ENCODE measurements around the gene PLXNA1. TPM values are rescaled to one million over a fixed set of nuclear protein-coding genes. Genes with fewer than 3 reads are reported as not detected.

PLXNA1 gene
- total RNA-seq, 1 donor from 2014 or later: 26.3 TPM

DNA sequence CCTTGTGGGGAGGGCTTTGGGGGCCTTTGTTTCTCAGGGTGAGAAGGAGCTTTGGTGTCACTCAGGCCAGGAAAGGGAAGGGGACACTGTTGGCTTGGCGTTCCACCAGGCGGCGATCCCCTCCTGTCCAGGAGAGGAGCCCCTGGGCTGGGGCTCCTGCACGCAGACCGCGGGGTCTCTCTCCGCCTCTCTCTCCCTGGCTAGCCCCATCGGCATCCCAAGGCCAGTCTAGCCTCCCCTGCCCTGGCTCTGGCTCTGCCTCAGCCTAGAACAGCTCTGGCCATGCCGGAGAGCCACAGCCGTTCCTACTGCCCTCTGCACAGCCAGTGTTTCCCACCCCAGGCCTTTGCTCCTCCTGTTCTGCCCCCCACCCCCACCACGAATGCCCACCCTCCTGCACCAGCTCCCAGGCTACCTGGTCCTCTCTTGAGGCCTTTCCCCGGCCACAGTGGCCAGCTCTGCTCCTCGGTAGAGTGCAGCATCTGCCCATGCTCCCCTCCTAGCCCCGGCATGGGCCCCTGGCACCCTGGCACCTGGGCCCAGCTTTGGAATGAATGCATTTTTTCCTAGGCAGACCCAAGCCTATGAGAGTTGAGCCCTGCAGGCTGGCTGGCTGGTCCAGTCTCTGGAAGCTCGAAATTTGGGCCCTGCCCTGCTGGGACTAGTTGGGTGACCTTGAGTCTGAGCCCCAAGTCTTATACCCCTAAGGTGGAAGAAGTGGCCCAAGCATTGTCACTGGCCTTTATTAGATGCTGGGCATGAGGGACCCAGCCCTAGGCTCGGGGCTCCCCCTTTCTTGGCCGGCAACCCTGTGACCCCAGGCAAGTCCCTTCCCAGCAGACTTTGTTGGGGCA, 2.4 kb downstream of the PLXNA1 start:
- no peak for DNase-seq (ENCODE audit: low spot score)

DNA sequence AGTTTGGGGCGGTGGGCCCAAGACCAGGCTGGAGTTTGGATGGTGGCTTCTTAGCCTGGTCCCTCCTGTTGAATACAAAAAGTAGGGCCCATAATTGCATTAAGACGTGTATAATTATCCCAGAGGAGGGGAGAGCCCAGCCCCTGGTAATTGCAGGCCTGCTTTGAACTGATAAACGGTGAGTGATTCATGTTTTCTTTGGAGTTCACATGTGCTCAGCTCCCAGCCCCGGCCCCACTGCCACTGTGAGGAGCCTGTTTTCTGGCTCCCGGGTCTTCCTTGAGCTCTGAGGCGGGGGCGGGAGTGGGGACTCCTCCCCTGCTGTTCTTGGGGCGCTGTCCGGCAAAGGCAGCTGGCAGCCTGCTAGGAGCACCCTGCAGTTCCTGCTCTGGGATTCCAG, 3.1 kb downstream of the PLXNA1 start:
- DNase-seq (ENCODE audit: low spot score): no peak

GRCh38 chr3:126987129-126987528, 4.2 kb downstream of the PLXNA1 start:
- no peak for DNase-seq (ENCODE audit: low spot score)

DNA sequence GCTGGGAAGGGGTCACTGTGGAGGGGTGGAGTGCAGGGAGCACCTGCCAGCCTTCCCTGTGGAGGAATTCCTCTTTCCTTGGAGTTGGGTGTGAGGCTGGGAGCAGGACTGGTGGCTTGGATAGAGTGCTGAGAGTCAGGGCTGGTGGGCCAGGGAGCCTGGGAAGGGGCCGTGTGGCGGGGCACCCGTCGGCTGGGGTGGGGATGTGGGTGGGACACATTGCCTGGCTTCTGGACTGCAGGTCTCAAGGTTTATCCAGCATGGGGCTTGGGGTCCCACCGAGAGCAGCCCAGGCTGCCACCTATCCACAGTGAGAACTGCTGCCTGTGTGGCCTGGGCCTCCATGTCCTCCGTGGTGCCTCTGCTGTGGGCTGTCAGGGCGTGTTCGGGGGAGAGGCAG, 4.7 kb downstream of the PLXNA1 start:
- DNase-seq (ENCODE audit: low spot score): no peak

DNA sequence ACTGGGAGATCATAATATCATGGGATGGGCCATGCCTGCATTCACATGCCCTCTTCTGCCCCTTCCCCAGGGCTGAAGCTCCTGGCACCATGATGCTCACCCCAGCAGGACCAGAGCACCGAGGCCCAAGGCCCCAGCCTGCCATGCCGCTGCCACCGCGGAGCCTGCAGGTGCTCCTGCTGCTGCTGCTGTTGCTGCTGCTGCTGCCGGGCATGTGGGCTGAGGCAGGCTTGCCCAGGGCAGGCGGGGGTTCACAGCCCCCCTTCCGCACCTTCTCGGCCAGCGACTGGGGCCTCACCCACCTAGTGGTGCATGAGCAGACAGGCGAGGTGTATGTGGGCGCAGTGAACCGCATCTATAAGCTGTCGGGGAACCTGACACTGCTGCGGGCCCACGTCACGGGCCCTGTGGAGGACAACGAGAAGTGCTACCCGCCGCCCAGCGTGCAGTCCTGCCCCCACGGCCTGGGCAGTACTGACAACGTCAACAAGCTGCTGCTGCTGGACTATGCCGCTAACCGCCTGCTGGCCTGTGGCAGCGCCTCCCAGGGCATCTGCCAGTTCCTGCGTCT, 5.6 kb downstream of the PLXNA1 start:
- DNase-seq (ENCODE audit: low spot score): no peak

- DNase-seq (ENCODE audit: low spot score): no peak
These were observed 6.6 kb downstream of the PLXNA1 start for GRCh38 chr3:126989316-126990023.

GRCh38 chr3:126990024-126990700, 7.2 kb downstream of the PLXNA1 start:
- DNase-seq (ENCODE audit: low spot score): no peak

- no peak for DNase-seq (ENCODE audit: low spot score)
These were observed 8.0 kb downstream of the PLXNA1 start for GRCh38 chr3:126990890-126991289.

- no peak for DNase-seq (ENCODE audit: low spot score)
These were observed 8.7 kb downstream of the PLXNA1 start for GRCh38 chr3:126991366-126992200.

GRCh38 chr3:126992216-126992615, 9.3 kb downstream of the PLXNA1 start:
- DNase-seq (ENCODE audit: low spot score): no peak

DNA sequence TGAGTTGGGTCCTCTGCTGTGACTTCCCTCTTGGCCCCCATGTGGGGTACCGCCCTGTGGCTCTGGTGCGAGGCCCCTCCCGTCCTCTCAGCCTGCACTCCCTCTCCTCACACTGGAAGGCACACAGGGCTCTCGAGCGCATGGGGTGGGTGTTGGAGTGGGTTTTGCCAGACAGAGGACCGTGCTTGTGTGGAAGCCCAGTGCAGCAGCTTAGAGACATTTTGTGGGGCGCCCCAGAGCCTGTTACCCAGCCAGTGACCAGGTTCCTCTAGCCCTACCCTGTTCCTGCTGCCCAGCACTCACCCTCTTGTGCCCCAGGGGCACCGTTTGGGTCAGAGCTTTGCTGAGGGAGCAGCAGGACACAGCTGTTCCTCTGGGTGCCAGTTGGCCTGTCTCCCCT, 9.9 kb downstream of the PLXNA1 start:
- no peak for DNase-seq (ENCODE audit: low spot score)

DNA sequence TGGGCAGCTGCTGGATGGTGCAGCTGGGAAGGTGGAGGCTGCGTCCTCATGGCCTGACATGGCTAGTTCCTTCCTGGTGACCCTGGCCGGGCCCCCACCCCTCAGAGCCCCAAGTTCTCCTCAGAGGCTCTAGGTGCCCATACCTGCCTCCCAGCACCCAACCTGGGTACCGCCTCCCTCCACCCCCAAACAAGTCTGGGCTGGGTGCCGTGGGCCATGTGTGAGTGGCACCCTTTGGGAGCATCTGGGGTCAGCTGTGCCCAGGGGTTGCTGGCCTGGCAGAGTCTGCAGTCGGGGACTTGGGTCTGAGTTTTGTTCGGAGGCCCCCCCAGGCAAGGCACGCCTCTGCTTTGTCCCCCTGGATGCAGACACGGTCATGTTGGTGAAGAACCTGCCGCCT, 10.5 kb downstream of the PLXNA1 start:
- DNase-seq (ENCODE audit: low spot score): no peak

DNA sequence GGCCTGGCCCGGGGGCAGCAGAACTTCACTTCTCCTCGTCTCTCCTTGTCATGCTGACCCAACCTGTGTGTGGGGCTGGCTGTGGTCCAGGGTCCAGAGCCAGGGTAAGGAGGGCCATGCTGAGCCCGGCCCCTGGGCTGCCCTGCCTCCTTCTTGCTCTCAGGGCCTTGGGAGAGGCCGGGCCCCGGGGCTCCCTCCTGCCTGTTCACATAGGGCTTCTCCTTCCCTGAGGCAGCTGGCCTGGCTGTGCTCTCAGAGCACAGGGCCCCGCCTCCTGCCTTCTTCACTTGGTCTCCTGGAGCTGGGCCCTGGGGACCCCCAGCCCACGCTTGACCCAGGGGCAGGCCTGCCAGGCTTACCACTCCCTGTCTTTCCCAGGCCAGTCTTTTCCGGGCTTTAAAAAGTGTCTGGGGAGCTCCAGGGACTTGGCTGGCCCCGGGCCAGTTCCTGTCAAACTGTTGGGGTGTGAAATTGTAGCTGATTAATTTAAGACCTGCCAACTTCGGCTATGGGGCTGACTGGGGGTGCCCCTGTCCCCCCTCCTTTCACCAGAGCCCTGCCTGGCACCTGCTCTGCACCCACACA, 11.8 kb downstream of the PLXNA1 start:
- no peak for DNase-seq (ENCODE audit: low spot score)

DNA sequence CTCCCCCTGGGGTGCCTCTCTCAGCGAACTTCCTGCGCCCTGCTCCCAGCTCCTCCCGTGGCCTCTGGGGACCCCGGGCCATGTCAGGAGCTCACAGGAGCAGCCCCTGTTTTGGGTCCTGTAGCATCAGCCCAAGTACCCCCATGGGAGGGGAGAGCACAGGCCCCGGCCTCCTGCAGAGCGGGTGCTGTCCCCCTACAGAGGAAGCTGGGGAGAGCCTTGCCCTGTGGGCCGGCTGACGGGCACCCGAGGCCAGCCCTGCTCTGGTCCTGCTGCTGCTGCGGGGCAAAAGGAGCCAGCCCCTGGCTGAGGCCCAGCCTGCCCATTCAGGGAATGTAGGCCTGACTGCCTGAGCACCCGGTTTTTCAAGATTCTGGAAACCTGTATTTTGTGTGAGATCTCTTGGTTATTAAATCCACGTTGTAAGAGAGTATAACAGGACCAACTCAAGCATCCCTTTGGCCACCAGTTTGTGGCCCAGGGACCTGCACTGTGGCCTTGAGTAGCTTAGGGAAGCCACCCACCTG, 12.4 kb downstream of the PLXNA1 start:
- no peak for DNase-seq (ENCODE audit: low spot score)

DNA sequence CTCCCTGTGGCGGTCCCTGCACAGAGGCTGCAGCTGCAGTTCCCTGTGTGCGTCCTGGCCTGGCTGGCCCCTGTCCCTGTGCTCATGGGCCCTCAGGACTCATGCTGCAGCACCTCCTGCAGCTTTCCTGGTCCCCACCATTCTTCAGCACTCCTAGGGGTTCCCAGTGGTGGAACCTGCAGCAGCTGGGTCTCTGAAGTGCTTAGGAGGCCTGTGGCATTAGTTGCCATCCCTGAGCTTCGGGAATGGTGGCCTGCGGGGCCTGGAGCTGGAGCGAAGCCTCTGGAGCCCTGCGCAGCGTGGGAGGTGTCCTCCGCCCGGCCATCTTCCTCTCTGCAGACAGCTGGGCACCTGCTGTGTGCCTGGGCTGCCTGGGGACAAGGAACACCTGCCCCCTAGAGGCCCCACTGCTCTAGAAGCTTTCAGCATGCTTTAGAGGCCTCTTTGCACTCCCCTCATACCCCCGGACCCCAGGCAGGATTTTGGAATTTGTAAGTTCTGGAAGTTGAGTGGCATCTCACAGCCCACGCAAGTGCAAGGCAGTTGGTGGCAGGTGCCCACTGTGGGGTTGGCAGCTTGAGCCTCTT, 13.1 kb downstream of the PLXNA1 start:
- DNase-seq (ENCODE audit: low spot score): no peak

GRCh38 chr3:126996905-126997304, 14.0 kb downstream of the PLXNA1 start:
- DNase-seq (ENCODE audit: low spot score): no peak

DNA sequence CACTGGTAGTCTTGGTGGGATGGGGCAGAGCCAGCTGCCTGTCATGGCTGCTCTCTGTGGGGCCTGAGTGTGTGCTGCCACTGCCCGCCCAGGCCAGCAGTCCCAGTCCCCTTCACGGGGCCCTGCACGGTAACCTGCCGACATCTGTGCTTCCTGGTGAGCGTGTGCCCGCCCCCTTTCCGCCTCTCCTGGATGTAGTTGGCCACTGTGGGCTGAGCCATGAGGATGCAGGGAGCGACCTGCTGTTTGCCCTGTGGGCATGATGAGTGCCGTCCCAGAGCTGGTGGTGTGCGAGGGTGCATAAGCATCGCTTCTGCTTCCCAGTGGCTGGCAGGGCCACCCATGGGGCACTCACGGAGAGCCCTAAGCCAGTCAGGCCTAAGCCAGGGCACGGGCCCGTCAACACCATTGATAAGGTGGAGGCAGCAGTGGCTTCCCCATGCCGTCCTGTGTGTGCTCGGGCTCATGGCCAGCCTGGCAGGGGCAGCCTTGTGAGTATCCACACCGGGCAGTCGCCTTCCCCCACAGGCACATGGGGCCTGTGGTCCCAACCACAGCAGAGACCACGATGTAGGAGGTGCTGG, 14.6 kb downstream of the PLXNA1 start:
- DNase-seq (ENCODE audit: low spot score): no peak

- DNase-seq (ENCODE audit: low spot score): no peak
These were observed 15.4 kb downstream of the PLXNA1 start for GRCh38 chr3:126998320-126998719.

DNA sequence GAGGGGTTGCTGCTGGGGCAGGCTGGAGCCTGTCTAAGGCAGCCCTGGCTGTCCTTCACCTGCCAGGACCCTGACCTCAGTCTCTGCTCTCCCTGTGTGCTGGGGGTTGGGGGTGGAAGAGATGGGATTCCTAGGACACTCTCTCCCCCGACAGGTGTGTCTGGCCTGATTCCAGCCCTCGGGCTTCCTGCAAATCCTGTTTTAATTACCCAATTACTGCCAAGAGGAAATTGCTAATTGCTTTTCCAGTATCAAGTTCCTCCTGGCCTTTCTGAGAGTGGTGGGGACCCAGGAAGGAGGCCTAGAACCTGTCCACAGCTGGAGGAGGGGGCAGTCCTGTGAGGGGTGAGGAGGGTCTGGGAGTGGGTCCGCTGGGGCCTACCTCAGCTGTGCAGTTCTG, 15.8 kb downstream of the PLXNA1 start:
- DNase-seq (ENCODE audit: low spot score): no peak

Data from mesenteric fat pad (tissue), 1 donor.